Esophagus muscularis mucosa (tissue), 4 donors: ENCODE data around the gene RABIF.

Experiments
- CTCF ChIP-seq, 3 experiments: fragments of 200-600 bp in 2 of 3; fragments of 450-650 bp in 1 of 3; sonication (generic) in 2 of 3; IDR thresholded peaks; one replicate each; pipeline ENCODE4 v1.5.1; 2017 to 2019; ENCODE audit warnings: antibody characterized with exemption in 3 of 3, mild to moderate bottlenecking in 2 of 3, moderate library complexity in 1 of 3
- EP300 ChIP-seq: sonication (generic); formaldehyde crosslinking; IDR thresholded peaks from one replicate; pipeline ENCODE4 v1.6.1; 2017; ENCODE audit warnings: antibody characterized with exemption
- POLR2A ChIP-seq: fragments of 450-650 bp; IDR thresholded peaks from one replicate; pipeline ENCODE4 v1.6.1; 2017; ENCODE audit warnings: antibody characterized with exemption, moderate library complexity, mild to moderate bottlenecking, low read depth

- peak in 1 of 3 experiments; percentile 25 for TF ChIP-seq CTCF (IDR thresholded peaks at IDR 0.05)
- TF ChIP-seq POLR2A, result no peak
- TF ChIP-seq EP300, result no peak
These were observed 36.6 kb downstream of the RABIF start for GRCh38 chr1:202852163-202852904.
